Measurements from ENCODE around the gene MFAP1. TPM values are rescaled to one million over a fixed set of nuclear protein-coding genes. Genes with fewer than 3 reads are reported as not detected.

The MFAP1 gene, protein sequence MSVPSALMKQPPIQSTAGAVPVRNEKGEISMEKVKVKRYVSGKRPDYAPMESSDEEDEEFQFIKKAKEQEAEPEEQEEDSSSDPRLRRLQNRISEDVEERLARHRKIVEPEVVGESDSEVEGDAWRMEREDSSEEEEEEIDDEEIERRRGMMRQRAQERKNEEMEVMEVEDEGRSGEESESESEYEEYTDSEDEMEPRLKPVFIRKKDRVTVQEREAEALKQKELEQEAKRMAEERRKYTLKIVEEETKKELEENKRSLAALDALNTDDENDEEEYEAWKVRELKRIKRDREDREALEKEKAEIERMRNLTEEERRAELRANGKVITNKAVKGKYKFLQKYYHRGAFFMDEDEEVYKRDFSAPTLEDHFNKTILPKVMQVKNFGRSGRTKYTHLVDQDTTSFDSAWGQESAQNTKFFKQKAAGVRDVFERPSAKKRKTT
- 23.4 to 33.3 TPM (median 27.3 TPM) in 5 replicates for total RNA-seq (2022; extraction: Qiagen RNA extraction; ENCODE audit: low read depth)

DNA sequence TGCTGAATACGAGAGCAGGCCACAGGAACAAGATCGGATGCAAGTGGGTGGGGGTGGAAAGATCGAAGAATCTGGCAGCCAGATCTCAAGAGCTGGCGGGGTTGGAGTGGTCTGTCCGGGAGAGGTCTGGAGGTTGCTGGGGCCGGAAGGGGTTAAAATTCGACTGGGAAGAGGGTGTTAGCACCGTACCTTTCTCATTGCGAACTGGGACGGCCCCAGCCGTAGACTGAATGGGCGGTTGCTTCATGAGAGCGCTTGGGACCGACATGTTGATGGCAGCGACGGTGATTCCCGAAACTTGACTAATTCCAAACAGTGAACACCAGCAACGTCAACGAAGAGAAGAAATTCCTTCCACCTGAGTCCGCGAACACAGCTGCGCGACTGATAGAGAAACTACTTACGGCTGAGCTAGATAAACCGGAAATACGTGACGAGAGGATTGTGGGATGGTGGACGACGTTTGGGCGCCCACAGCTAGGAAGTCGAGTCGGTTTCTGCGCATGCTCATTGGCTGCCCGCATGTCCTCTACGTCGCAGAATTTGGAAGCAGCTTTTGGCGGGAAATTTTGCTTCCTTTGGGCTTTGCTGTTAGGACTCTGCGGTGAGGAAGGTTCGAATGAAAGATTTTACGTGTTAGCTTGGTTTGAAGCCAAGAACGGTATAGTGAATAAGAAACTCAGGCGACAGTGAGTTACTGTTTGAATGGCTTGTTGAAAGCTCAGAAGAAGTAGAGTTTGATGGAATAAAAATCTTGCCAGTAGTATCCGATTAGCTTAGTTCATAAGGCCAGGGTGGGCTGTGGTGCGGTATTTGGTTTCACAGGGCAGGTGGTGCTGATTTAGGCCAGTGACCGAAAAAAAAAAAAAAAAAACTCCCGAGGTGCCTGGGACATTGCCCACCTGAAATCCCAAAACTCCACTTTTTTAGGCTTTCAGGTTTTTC is at the start of gene MFAP1:
Gene MFAP1 (minus strand): TSS at position 389 of the 945 bp plus-strand sequence. CDS start 121 bp downstream, at position 268.

DNA sequence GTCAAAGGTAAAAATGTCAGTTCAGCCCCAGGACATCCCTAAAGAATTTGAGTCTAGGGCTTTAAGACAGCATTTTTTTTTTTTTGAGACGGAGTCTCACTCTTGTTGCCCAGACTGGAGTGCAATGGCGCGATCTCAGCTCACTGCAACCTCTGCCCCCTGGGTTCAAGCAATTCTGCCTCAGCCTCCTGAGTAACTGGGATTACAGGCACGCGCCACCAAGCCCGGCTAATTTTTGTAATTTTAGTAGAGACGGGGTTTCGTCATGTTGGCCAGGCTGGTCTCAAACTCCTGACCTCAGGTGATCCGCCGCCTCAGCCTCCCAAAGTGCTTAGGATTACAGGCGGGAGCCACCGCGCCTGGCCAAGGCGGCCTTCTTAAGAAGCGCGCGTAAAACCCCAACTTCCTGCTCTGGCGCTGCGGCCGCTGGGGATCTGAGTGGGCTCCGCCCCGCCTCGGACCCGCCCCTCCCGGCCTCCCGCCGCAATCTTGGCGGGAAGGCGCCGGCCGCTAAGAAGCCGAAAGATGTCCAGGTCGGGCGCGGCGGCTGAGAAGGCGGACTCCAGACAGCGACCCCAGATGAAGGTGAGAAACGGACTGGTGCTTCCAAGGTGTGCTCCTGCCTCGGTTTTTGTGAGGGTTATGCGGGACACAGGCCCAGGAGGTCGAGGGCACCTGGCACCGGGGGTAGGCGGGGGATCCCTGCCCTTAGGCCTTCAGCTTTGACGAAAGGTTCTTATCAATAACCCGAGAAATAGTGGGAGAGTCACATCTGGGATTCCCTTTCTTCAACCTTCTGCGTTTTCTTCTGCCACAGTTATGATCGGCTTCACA is 2.2 kb upstream of the MFAP1 start, which contains the start of gene WDR76:
Gene WDR76 (plus strand): TSS at position 495 of the 834 bp plus-strand sequence. CDS start 31 bp downstream, at position 526.

DNA sequence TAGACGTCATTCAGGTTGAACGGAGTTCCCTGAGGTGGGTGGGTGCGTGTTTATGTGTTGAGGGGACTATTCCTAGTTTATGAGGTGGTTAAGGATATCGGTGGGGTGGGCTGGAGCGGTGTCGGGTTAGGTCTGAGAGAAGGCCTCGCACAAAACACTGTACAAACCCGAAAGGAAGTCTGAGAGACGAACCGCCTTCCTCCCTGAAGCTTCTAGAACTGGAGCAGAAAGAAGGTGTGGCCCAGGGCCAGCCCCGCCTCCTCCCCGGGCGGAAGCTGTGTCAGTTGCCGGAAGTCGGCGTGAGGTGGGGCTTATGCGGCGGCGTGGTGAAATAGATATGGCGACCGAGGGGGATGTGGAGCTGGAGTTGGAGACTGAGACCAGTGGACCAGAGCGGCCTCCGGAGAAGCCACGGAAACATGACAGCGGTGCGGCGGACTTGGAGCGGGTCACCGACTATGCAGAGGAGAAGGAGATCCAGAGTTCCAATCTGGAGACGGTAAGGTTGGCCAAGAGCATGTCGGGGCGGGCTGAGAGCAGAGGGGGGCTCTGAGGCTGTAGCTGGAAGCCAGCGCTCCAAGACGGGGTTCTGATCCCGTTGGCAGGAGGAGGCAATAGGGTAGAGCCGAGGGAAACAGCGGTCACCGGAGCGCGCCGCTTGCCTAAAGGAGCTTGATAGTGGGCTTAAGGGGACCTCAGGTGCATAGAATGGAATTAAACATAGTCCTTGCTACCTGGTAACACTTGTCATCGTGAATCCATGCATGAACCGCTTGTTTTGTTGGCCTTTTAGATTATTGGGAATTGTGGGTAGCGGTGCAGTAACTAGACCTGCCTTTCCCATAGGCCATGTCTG is 24.0 kb downstream of the MFAP1 start, which contains the start of gene HYPK:
Gene HYPK (plus strand): TSS at position 314 of the 856 bp plus-strand sequence. CDS start 24 bp downstream, at position 338.

DNA sequence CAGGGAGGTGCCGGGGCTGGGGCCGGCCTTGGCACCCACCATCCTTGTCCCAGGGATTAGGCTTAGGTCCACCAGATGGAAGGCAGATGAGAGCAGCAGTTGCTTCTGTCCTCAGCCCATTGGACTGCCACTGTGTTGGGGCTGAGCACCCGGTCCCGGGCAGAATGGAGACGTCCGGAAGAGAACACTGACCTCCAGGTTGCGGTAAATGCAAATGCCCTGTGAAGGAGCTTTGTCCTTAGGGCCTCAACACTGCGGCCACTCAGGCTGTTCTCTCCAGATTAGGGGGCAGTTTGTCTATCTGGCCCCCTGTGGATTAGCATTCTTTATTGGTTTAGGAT is 24.6 kb downstream of the MFAP1 start, which contains the start of gene SERINC4:
Gene SERINC4 (minus strand): TSS at position 276 of the 341 bp plus-strand sequence. CDS start 234 bp downstream, at position 42.

DNA sequence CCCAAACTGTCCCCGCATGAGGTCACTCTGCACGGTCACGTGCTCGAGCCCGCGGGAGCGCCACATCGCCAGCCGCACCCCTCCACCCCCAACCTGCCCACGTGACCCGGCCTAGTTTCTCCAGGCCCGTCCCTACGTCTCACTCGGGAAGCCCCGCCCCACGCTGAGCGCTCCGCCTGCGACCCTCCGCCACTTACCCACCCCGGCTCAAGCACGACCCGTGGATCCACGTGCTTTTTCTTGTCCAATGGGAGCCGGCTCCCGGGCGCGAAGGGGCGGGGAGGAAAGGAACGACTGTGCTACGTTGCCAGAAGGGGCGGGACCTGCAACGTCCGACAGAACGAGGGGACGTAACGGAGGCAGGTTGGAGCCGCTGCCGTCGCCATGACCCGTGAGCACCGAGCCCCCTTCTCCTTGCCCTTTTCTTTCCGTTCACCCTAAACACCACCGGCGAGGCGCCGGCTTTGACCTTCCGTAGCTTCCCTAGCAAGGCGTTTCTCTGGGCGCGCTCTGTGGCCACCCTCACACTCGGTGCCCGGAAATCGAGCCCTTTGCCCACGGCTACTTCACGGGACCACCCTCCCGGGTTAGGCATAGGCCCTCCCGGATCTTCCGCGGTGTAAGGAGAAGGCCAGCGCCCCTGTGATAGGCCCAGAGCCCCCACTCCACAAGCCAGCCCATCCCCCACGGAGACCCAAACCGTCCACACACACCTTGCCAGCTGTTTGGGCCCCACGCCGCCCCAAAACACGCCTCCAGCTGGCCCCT is 32.3 kb downstream of the MFAP1 start, which contains the start of gene SERF2:
Gene SERF2 (plus strand): TSS at position 328 of the 768 bp plus-strand sequence. CDS start 57 bp downstream, at position 385.

DNA sequence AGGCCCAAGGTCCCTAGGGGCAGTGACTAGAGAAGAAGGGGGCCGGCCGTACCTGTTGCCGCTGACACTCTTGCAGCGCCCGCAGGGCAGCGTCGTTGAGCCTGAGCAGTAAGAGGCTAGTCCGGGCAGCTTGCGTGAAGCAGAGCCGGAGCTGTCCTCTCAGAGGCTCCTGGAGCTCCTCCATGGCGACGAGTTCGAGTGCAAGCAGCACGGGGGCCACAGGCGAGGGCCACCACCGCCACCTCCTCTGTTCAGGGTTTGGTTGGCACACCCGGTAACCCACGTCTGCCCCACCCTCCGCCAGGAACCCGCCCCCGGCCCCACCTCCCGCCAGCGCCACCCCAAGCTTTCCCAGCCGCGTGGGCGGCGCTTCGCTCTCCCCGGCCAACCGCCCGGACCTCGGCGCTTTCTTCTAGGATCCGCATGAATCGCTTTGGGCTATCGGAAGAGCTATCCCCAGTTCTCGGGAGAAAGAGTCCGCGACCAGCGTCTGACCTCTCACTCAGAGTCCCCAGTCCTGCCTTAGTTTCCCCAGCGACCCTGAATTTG is 47.7 kb downstream of the MFAP1 start, which contains the start of gene ELL3:
Gene ELL3 (minus strand): TSS at position 249 of the 549 bp plus-strand sequence. CDS start 65 bp downstream, at position 184.

Other genes with a start within 250 kb of the MFAP1 start
- 3.7 to 9.2 TPM (median 5.5 TPM) in 5 replicates for gene PPIP5K1, start 234.5 kb downstream of the MFAP1 start, total RNA-seq (2022; extraction: Qiagen RNA extraction; ENCODE audit: low read depth)
- gene CKMT1B, start 230.7 kb downstream of the MFAP1 start, total RNA-seq (2022; extraction: Qiagen RNA extraction; ENCODE audit: low read depth), result 2.2 to 4.7 TPM (median 3.7 TPM) in 5 replicates
- gene STRC, start 205.9 kb downstream of the MFAP1 start, total RNA-seq (2022; extraction: Qiagen RNA extraction; ENCODE audit: low read depth), result 0.06 to 0.19 TPM (median 0.11 TPM) in 5 replicates
- 0.41 to 2.0 TPM (median 0.58 TPM) in 5 replicates for gene CATSPER2, start 175.8 kb downstream of the MFAP1 start, total RNA-seq (2022; extraction: Qiagen RNA extraction; ENCODE audit: low read depth)
- 0.88 to 4.0 TPM (median 3.3 TPM) in 5 replicates for gene CKMT1A, start 130.8 kb downstream of the MFAP1 start, total RNA-seq (2022; extraction: Qiagen RNA extraction; ENCODE audit: low read depth)
- 310 to 373 TPM (median 358 TPM) in 5 replicates for gene PDIA3, start 78.3 kb downstream of the MFAP1 start, total RNA-seq (2022; extraction: Qiagen RNA extraction; ENCODE audit: low read depth)
- 1.4 to 2.7 TPM (median 1.8 TPM) in 5 replicates for gene ELL3, start 47.7 kb downstream of the MFAP1 start, total RNA-seq (2022; extraction: Qiagen RNA extraction; ENCODE audit: low read depth)
- gene SERF2, start 32.4 kb downstream of the MFAP1 start, total RNA-seq (2022; extraction: Qiagen RNA extraction; ENCODE audit: low read depth), result 463 to 694 TPM (median 684 TPM) in 5 replicates
- 0.11 TPM in 1 of 5 replicates, not detected in the others for gene SERINC4, start 24.5 kb downstream of the MFAP1 start, total RNA-seq (2022; extraction: Qiagen RNA extraction; ENCODE audit: low read depth)
- gene HYPK, start 24.1 kb downstream of the MFAP1 start, total RNA-seq (2022; extraction: Qiagen RNA extraction; ENCODE audit: low read depth), result 4.1 to 10.5 TPM (median 5.7 TPM) in 5 replicates
- 10.1 to 16.2 TPM (median 12.6 TPM) in 5 replicates for gene WDR76, start 2.3 kb upstream of the MFAP1 start, total RNA-seq (2022; extraction: Qiagen RNA extraction; ENCODE audit: low read depth)

Measured in A549 treated with ZK216348 at 1 μM for 4 hours (cell line).